H1 (cell line): ENCODE measurements around the gene ELANE. TPM values are rescaled to one million over a fixed set of nuclear protein-coding genes. Genes with fewer than 3 reads are reported as not detected.

Source experiments
- CTCF ChIA-PET: fragments of 300-600 bp; sonication (Branson Sonifier 250); formaldehyde crosslinking; loops from one replicate; lab custom pipeline; 2021; ENCODE audit not compliant: partially characterized antibody; lab: Charles Lee
- POLR2A ChIA-PET: fragments of 300-600 bp; sonication (Branson Sonifier 250); formaldehyde crosslinking; loops from one replicate; lab custom pipeline; 2021; ENCODE audit warnings: inconsistent platforms; ENCODE audit not compliant: partially characterized antibody; lab: Charles Lee
- DNase-seq, 2 experiments: peaks; one replicate each; pipeline versions ENCODE4 v3.0.0 to v3.0.0-alpha.2; 2010 to 2022; ENCODE audit warnings: low spot score in 2 of 2, low read depth in 1 of 2, mixed read lengths in 1 of 2
- FAIRE-seq: peaks from 2 replicates; lab custom pipeline; 2011; peaks lifted over from hg19 to GRCh38; lab: Jason Lieb, UNC
- H2AFZ ChIP-seq: 2 replicates; pipeline ENCODE4 v1.8.1; 2012; ENCODE audit warnings: low read length, inconsistent platforms
- H2AK5ac ChIP-seq: 2 replicates; pipeline ENCODE4 v1.6.1; 2013; ENCODE audit warnings: low read depth, low read length
- H2BK120ac ChIP-seq: replicated peaks from 2 replicates; pipeline ENCODE3; 2013; ENCODE audit warnings: low read depth, low read length, inconsistent platforms
- H2BK12ac ChIP-seq: 2 replicates; pipeline ENCODE4 v1.6.1; 2013; ENCODE audit warnings: low read depth, low read length
- H2BK15ac ChIP-seq: 2 replicates; pipeline ENCODE4 v1.6.1; 2013; ENCODE audit warnings: low read length
- H2BK20ac ChIP-seq: 2 replicates; pipeline ENCODE4 v1.6.1; 2013; ENCODE audit warnings: low read length
- H2BK5ac ChIP-seq: 2 replicates; pipeline ENCODE4 v1.6.1; 2013; ENCODE audit warnings: low read depth, low read length
- H3K14ac ChIP-seq: 2 replicates; pipeline ENCODE4 v1.6.1; 2013; ENCODE audit warnings: inconsistent platforms; ENCODE audit not compliant: insufficient read length
- H3K18ac ChIP-seq: 2 replicates; pipeline ENCODE4 v1.6.1; 2013; ENCODE audit warnings: low read length; ENCODE audit errors: extremely low read depth
- H3K23ac ChIP-seq: 2 replicates; pipeline ENCODE4 v1.6.1; 2013; ENCODE audit warnings: inconsistent platforms; ENCODE audit not compliant: insufficient read length
- H3K23me2 ChIP-seq: 2 replicates; pipeline ENCODE4 v1.6.1; 2013; ENCODE audit warnings: low read depth, low read length
- H3K27ac ChIP-seq: 2 replicates; pipeline ENCODE4 v1.6.1; 2011; ENCODE audit warnings: low read depth, low read length, inconsistent platforms
- H3K27me3 ChIP-seq, 4 experiments: replicated peaks in 1 of 4; 1 replicate in 1 of 4; 2 replicates in 3 of 4; pipeline versions ENCODE4 v1.6.1 to v1.8.1; 2011 to 2013; ENCODE audit warnings: low read length in 3 of 4, mild to moderate bottlenecking in 3 of 4, inconsistent platforms in 2 of 4, mixed read lengths in 2 of 4, moderate library complexity in 1 of 4; ENCODE audit not compliant: control insufficient read depth in 3 of 4, insufficient read depth in 3 of 4; ENCODE audit errors: extremely low read depth in 1 of 4
- H3K36me3 ChIP-seq, 4 experiments: 2 replicates each; pipeline versions ENCODE4 v1.6.1 to v1.8.1; 2011 to 2013; ENCODE audit warnings: mild to moderate bottlenecking in 4 of 4, low read length in 3 of 4, moderate library complexity in 2 of 4, control low read depth in 1 of 4, inconsistent platforms in 1 of 4; ENCODE audit not compliant: insufficient read depth in 4 of 4, control insufficient read depth in 2 of 4
- H3K4ac ChIP-seq: replicated peaks from 2 replicates; pipeline ENCODE3; 2013; ENCODE audit warnings: low read length, low read depth, mixed read lengths, inconsistent platforms; ENCODE audit not compliant: insufficient read length
- H3K4me1 ChIP-seq, 4 experiments: replicated peaks in 1 of 4; 1 replicate in 1 of 4; 2 replicates in 3 of 4; pipeline versions ENCODE4 v1.6.1 to v1.8.1; 2011 to 2013; ENCODE audit warnings: low read length in 3 of 4, inconsistent platforms in 2 of 4, mixed read lengths in 1 of 4; ENCODE audit not compliant: insufficient read depth in 4 of 4, control insufficient read depth in 3 of 4
- H3K4me2 ChIP-seq, 2 experiments: 2 replicates each; pipeline versions ENCODE4 v1.6.1 to v1.8.1; 2011 to 2013; ENCODE audit warnings: low read depth in 2 of 2, low read length in 2 of 2, control low read depth in 1 of 2, inconsistent platforms in 1 of 2, mild to moderate bottlenecking in 1 of 2; ENCODE audit not compliant: insufficient read depth in 1 of 2
- H3K4me3 ChIP-seq, 4 experiments: fragments of 200-600, 300-600 bp in 1 of 4; sonication (generic), shearing (Covaris generic), sonication (Bioruptor Twin) in 1 of 4; 2 replicates each; pipeline versions ENCODE4 v1.5.1 to v1.8.1; 2011 to 2016; ENCODE audit warnings: low read length in 4 of 4, low read depth in 3 of 4, control low read depth in 2 of 4, inconsistent platforms in 2 of 4, mild to moderate bottlenecking in 2 of 4, mixed read lengths in 1 of 4, moderate library complexity in 1 of 4; ENCODE audit not compliant: insufficient read depth in 2 of 4; ENCODE audit errors: extremely low read depth in 1 of 4
- H3K56ac ChIP-seq: replicated peaks from 2 replicates; pipeline ENCODE3; 2013; ENCODE audit warnings: low read depth, mild to moderate bottlenecking, mixed read lengths, low read length, inconsistent platforms; ENCODE audit not compliant: insufficient read length
- H3K79me1 ChIP-seq: 2 replicates; pipeline ENCODE4 v1.6.1; 2013; ENCODE audit warnings: low read depth, low read length, control low read depth
- H3K79me2 ChIP-seq, 2 experiments: 2 replicates each; pipeline versions ENCODE4 v1.6.1 to v1.8.1; 2012 to 2013; ENCODE audit warnings: low read length in 2 of 2, mild to moderate bottlenecking in 2 of 2, inconsistent platforms in 1 of 2; ENCODE audit not compliant: insufficient read depth in 2 of 2, control insufficient read depth in 1 of 2
- H3K9ac ChIP-seq, 4 experiments: replicated peaks in 1 of 4; 1 replicate in 1 of 4; 2 replicates in 3 of 4; pipeline versions ENCODE4 v1.6.1 to v1.8.1; 2011 to 2013; ENCODE audit warnings: low read depth in 3 of 4, low read length in 3 of 4, control low read depth in 2 of 4, mild to moderate bottlenecking in 2 of 4, moderate library complexity in 2 of 4, inconsistent platforms in 1 of 4; ENCODE audit errors: extremely low read depth in 1 of 4
- H3K9me3 ChIP-seq, 2 experiments: 2 replicates each; pipeline versions ENCODE4 v1.6.1 to v1.8.1; 2012 to 2013; ENCODE audit warnings: mild to moderate bottlenecking in 2 of 2, moderate library complexity in 2 of 2, control low read depth in 1 of 2, inconsistent platforms in 1 of 2, low read depth in 1 of 2, low read length in 1 of 2, mixed read lengths in 1 of 2; ENCODE audit not compliant: insufficient read depth in 2 of 2
- H4K20me1 ChIP-seq, 2 experiments: replicated peaks in 1 of 2; 2 replicates each; pipeline versions ENCODE3 to v1.8.1; 2011 to 2013; ENCODE audit warnings: inconsistent platforms in 2 of 2, low read length in 2 of 2, mild to moderate bottlenecking in 1 of 2; ENCODE audit not compliant: insufficient read depth in 2 of 2, control insufficient read depth in 1 of 2
- H4K5ac ChIP-seq: 2 replicates; pipeline ENCODE4 v1.6.1; 2013; ENCODE audit warnings: low read length, low read depth, mixed read lengths, inconsistent platforms; ENCODE audit not compliant: insufficient read length
- H4K8ac ChIP-seq: 2 replicates; pipeline ENCODE4 v1.8.0; 2013; ENCODE audit warnings: mild to moderate bottlenecking, moderate library complexity, low read length, inconsistent platforms; ENCODE audit not compliant: insufficient read depth; ENCODE audit errors: extremely low read depth
- H4K91ac ChIP-seq: replicated peaks from 2 replicates; pipeline ENCODE3; 2013; ENCODE audit warnings: low read length, mixed read lengths, inconsistent platforms; ENCODE audit not compliant: insufficient read length
- BACH1 ChIP-seq: IDR thresholded peaks from 2 replicates; pipeline ENCODE4 v1.6.1; 2012; ENCODE audit warnings: low read length, improper control_type of control experiment
- CHD2 ChIP-seq: IDR thresholded peaks from 2 replicates; pipeline ENCODE4 v1.6.1; 2012; ENCODE audit warnings: low read length, improper control_type of control experiment
- EGR1 ChIP-seq: IDR thresholded peaks from 2 replicates; pipeline ENCODE4 v1.6.1; 2011; ENCODE audit warnings: low read depth, low read length, borderline replicate concordance
- HDAC6 ChIP-seq: IDR thresholded peaks from one replicate; pipeline ENCODE4 v1.7.1; 2012; ENCODE audit warnings: low read depth, mild to moderate bottlenecking, inconsistent platforms, low read length, moderate library complexity
- JUND ChIP-seq: IDR thresholded peaks from 2 replicates; pipeline ENCODE4 v1.6.1; 2011; ENCODE audit warnings: mild to moderate bottlenecking, improper control_type of control experiment, low read length
- KDM4A ChIP-seq: IDR thresholded peaks from one replicate; pipeline ENCODE4 v1.7.1; 2012; ENCODE audit warnings: low read depth, mild to moderate bottlenecking, moderate library complexity, low read length, inconsistent platforms; ENCODE audit not compliant: severe bottlenecking
- NANOG ChIP-seq: IDR thresholded peaks from 2 replicates; pipeline ENCODE4 v1.6.1; 2011; ENCODE audit warnings: low read length, low read depth, mild to moderate bottlenecking, inconsistent platforms; ENCODE audit not compliant: insufficient read depth, poor library complexity, severe bottlenecking
- TAF1 ChIP-seq: IDR thresholded peaks from 2 replicates; pipeline ENCODE4 v1.6.1; 2011; ENCODE audit warnings: mild to moderate bottlenecking, low read depth, low read length
- TCF12 ChIP-seq: IDR thresholded peaks from 2 replicates; pipeline ENCODE4 v1.6.1; 2011; ENCODE audit warnings: low read depth, mild to moderate bottlenecking, low read length
- WGBS, 2 experiments: shearing (Covaris generic) in 1 of 2; methylation state at CpG; one replicate each; pipeline versions ENCODE4 v1.1.6 to v1.1.7; 2013 to 2015; ENCODE audit warnings: low lambda C conversion rate in 2 of 2, mixed read lengths in 2 of 2, inconsistent platforms in 1 of 2, low coverage in 1 of 2, missing lambda C conversion rate in 1 of 2; ENCODE audit not compliant: insufficient replicate concordance in 2 of 2, insufficient coverage in 1 of 2, insufficient read length in 1 of 2; ENCODE audit errors: extremely low coverage in 1 of 2, missing lambda C conversion rate in 1 of 2; 5-methylcytosine and 5-hydroxymethylcytosine counted together
- polyA plus RNA-seq, 7 experiments: library from polyadenylated mRNA; depleted of rRNA in 3 of 7; stranded (reverse) in 5 of 7; unstranded in 2 of 7; fragments of >200 nt in 5 of 7; fragments of 200-250 nt in 2 of 7; gene quantifications; 1 replicate in 5 of 7; 2 replicates in 1 of 7; 4 replicates in 1 of 7; pipeline versions ENCODE4 v1.2.1 to v1.2.3, GENCODE V29; 2011 to 2013; ENCODE audit warnings: missing spikeins in 2 of 7, mixed read lengths in 2 of 7
- total RNA-seq: library from RNA; stranded (reverse); fragmentation: NEBNext Ultra II Directional; extraction: Animal tissue kit (Norgen Biotek cat#: 25700); gene quantifications from 2 replicates; pipeline ENCODE4 v1.2.1, GENCODE V29; 2021

The ELANE gene
- total and polyA plus RNA-seq, 2 of the 8 experiments (the other 6 are each of a cell fraction or from before 2014, with no cell fraction given) = not detected

- Histone ChIP-seq H4K20me1 (no peaks in the 10 kb centered on the region), H4K5ac (no peak overlapping the region), H2BK120ac (no peak overlapping the region), H2AK5ac (no peak overlapping the region), H3K4me3 (no peak overlapping the region), H2AFZ (no peak overlapping the region), H3K36me3 (no peaks in the 10 kb centered on the region), H3K9ac (no peak overlapping the region), H3K79me2 (peaks cover 0 to 9% of the 10 kb centered on the region in 2 experiments; a peak in 1 of 4 replicates), H3K4me2 (no peak overlapping the region), H3K4me1 (peaks cover 0 to 7% (median 5%) of the 10 kb centered on the region in 4 experiments; a peak in 5 of 7 replicates), H3K79me1 (peaks cover 3% of the 10 kb centered on the region; the same call in 1 of the 2 replicates), H3K56ac (no peak overlapping the region), H3K18ac (no peak overlapping the region), H2BK5ac (no peak overlapping the region), H2BK20ac (no peak overlapping the region), H3K27ac (no peak overlapping the region), H2BK12ac (no peak overlapping the region; the same call in 1 of the 2 replicates), H4K8ac (no peak overlapping the region), H2BK15ac (no peak overlapping the region), H3K14ac (no peak overlapping the region), H3K27me3 (no peaks in the 10 kb centered on the region), H3K23ac (no peak overlapping the region), H3K4ac (no peak overlapping the region), H4K91ac (no peak overlapping the region), H3K9me3 (no peaks in the 10 kb centered on the region), H3K23me2 (peaks cover 4% of the 10 kb centered on the region; the same call in 1 of the 2 replicates)
- 91% methylated on average over 15 of the region's 15 CpGs; no CpG with 5 or more reads in 1 of the 2 experiments for WGBS, 2 experiments
- DNase-seq (no peak), FAIRE-seq (no peak)
- ChIA-PET POLR2A (interaction anchor here (1.1 to 12.0 kb wide), 6 partner anchors 10 to 202 kb away, joined by 4 to 277 read pairs (median 10); partner anchors contain the start of gene PTBP1), CTCF (interaction anchor here (0.6 to 2.1 kb wide), 7 partner anchors 16 to 88 kb away, joined by 3 to 6 read pairs (median 3); partner anchors contain the start of gene PRTN3)
- TF ChIP-seq CHD2 (no peak), HDAC6 (no peak), TAF1 (no peak), KDM4A (no peak), JUND (no peak), NANOG (no peak), EGR1 (no peak), BACH1 (no peak), TCF12 (no peak)
Observed at GRCh38 chr19:824885-825284, 27.2 kb upstream of the ELANE start.
